Neuronal stem cell (in vitro differentiated cells): ENCODE data around the gene MAPK8IP1.
A peak's percentile ranks its signal among the peaks of the same experiment; 100 is the strongest.

ENCODE experiments used
- DNase-seq: peaks from one replicate; pipeline ENCODE4 v3.0.0-alpha.2; 2013; ENCODE audit warnings: low spot score
- H2AFZ ChIP-seq: one replicate; pipeline ENCODE4 v1.6.1; 2013; ENCODE audit warnings: mild to moderate bottlenecking, low read length, inconsistent platforms
- H2AK5ac ChIP-seq: 2 replicates; pipeline ENCODE4 v1.6.1; 2013; ENCODE audit warnings: low read depth, mild to moderate bottlenecking, inconsistent platforms, low read length, moderate library complexity, mixed read lengths
- H2BK120ac ChIP-seq: 2 replicates; pipeline ENCODE4 v1.6.1; 2013; ENCODE audit warnings: low read depth, mild to moderate bottlenecking, inconsistent platforms, low read length, moderate library complexity, mixed read lengths
- H2BK12ac ChIP-seq: one replicate; pipeline ENCODE4 v1.6.1; 2013; ENCODE audit warnings: low read length, inconsistent platforms
- H2BK15ac ChIP-seq: 2 replicates; pipeline ENCODE4 v1.6.1; 2013; ENCODE audit warnings: mild to moderate bottlenecking, low read length, inconsistent platforms, mixed read lengths
- H2BK5ac ChIP-seq: one replicate; pipeline ENCODE4 v1.6.1; 2013; ENCODE audit warnings: inconsistent platforms, mild to moderate bottlenecking, low read length, moderate library complexity
- H3K14ac ChIP-seq: one replicate; pipeline ENCODE4 v1.6.1; 2013; ENCODE audit warnings: low read length, inconsistent platforms
- H3K18ac ChIP-seq: 2 replicates; pipeline ENCODE4 v1.6.1; 2013; ENCODE audit warnings: low read length, inconsistent platforms
- H3K23ac ChIP-seq: 2 replicates; pipeline ENCODE4 v1.6.1; 2013; ENCODE audit warnings: low read depth, mild to moderate bottlenecking, mixed read lengths, low read length, inconsistent platforms; ENCODE audit not compliant: poor library complexity
- H3K27ac ChIP-seq: replicated peaks from 3 replicates; pipeline ENCODE4 v1.5.1; 2013; ENCODE audit warnings: low read length, inconsistent platforms
- H3K27me3 ChIP-seq, 3 experiments: 2 replicates each; pipeline ENCODE4 v1.6.1; 2013; ENCODE audit warnings: low read length in 3 of 3, mild to moderate bottlenecking in 2 of 3, inconsistent platforms in 1 of 3, low read depth in 1 of 3, mixed read lengths in 1 of 3, moderate library complexity in 1 of 3; ENCODE audit not compliant: control insufficient read depth in 3 of 3, insufficient read depth in 3 of 3
- H3K36me3 ChIP-seq, 2 donors: replicated peaks in 1 of 2; 2 replicates each; pipeline ENCODE4 v1.6.1; 2013; ENCODE audit warnings: low read length in 2 of 2; ENCODE audit not compliant: control insufficient read depth in 2 of 2, insufficient read depth in 2 of 2
- H3K4ac ChIP-seq: 2 replicates; pipeline ENCODE4 v1.6.1; 2013; ENCODE audit warnings: inconsistent platforms, mild to moderate bottlenecking, low read length, moderate library complexity
- H3K4me1 ChIP-seq, 2 donors: 1 replicate in 1 of 2; 2 replicates in 1 of 2; pipeline ENCODE4 v1.6.1; 2013; ENCODE audit warnings: low read length in 2 of 2, low read depth in 1 of 2; ENCODE audit not compliant: control insufficient read depth in 2 of 2, insufficient read depth in 1 of 2
- H3K4me2 ChIP-seq: one replicate; pipeline ENCODE4 v1.6.1; 2013; ENCODE audit warnings: mild to moderate bottlenecking, low read length, inconsistent platforms; ENCODE audit not compliant: insufficient read depth, poor library complexity, severe bottlenecking
- H3K4me3 ChIP-seq, 2 donors: 2 replicates each; pipeline ENCODE4 v1.5.1; 2013; ENCODE audit warnings: low read length in 2 of 2, mild to moderate bottlenecking in 2 of 2, inconsistent platforms in 1 of 2, moderate library complexity in 1 of 2
- H3K79me1 ChIP-seq: one replicate; pipeline ENCODE4 v1.6.1; 2013; ENCODE audit warnings: low read depth, mild to moderate bottlenecking, inconsistent platforms, low read length, moderate library complexity
- H3K9ac ChIP-seq: one replicate; pipeline ENCODE4 v1.6.1; 2013; ENCODE audit warnings: mild to moderate bottlenecking, low read depth, low read length, inconsistent platforms; ENCODE audit not compliant: poor library complexity
- H3K9me3 ChIP-seq, 2 donors: replicated peaks in 1 of 2; 2 replicates each; pipeline versions ENCODE3 to v1.6.1; 2013; ENCODE audit warnings: low read length in 2 of 2, mild to moderate bottlenecking in 2 of 2, inconsistent platforms in 1 of 2, low read depth in 1 of 2, mixed read lengths in 1 of 2, moderate library complexity in 1 of 2; ENCODE audit not compliant: control insufficient read depth in 2 of 2, insufficient read depth in 1 of 2
- H4K8ac ChIP-seq: one replicate; pipeline ENCODE4 v1.6.1; 2013; ENCODE audit warnings: low read depth, mild to moderate bottlenecking, inconsistent platforms, low read length, moderate library complexity
- H4K91ac ChIP-seq: one replicate; pipeline ENCODE4 v1.6.1; 2013; ENCODE audit warnings: low read length, low read depth, mild to moderate bottlenecking, inconsistent platforms; ENCODE audit not compliant: poor library complexity
- WGBS, 2 donors: extraction: QIAGEN DNeasy Blood & Tissue Kit; methylation state at CpG; one replicate each; pipeline ENCODE4 v1.1.7; 2013; ENCODE audit warnings: missing lambda C conversion rate in 2 of 2, mixed read lengths in 1 of 2; ENCODE audit not compliant: insufficient read length in 2 of 2, insufficient replicate concordance in 1 of 2; ENCODE audit errors: extremely low coverage in 2 of 2; 5-methylcytosine and 5-hydroxymethylcytosine counted together

Gene MAPK8IP1

DNA sequence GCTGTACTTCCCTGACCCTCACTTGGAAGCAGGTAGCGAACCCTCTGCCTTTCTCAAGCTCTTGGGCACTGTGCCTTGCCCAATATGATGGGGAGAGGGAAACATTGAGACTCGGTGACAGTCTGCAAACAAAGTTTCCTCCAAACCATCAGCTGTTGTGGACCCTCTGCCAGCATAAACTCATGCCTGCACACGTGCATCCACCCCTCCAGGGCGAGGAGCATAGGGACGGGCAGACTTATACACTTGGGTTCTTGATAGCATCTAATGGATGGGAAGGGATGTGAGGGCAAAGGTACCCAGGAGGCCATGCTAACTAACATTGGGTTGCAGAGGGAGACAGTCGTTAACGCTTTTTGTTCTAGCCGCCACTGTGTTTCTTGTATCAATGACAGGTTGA, 8.2 kb upstream of the MAPK8IP1 start:
- Histone ChIP-seq H3K27ac (peak overlapping the region; percentile 6), H3K14ac (no peak overlapping the region), H3K18ac (peak overlapping the region; percentile 42), H2BK5ac (no peak overlapping the region), H3K23ac (no peak overlapping the region), H2BK12ac (no peak overlapping the region), H2BK15ac (no peak overlapping the region), H3K36me3 (peaks cover 5 to 50% of the 10 kb centered on the region in 2 donors), H3K4me3 (no peak overlapping the region), H2AFZ (no peak overlapping the region), H3K4ac (no peak overlapping the region), H4K91ac (no peak overlapping the region), H2AK5ac (peak overlapping the region; percentile 22), H2BK120ac (no peak overlapping the region), H3K4me2 (no peak overlapping the region), H3K9ac (no peak overlapping the region), H3K4me1 (peaks cover 4 to 18% of the 10 kb centered on the region in 2 donors), H4K8ac (no peak overlapping the region), H3K9me3 (no peaks in the 10 kb centered on the region), H3K79me1 (no peaks in the 10 kb centered on the region), H3K27me3 (no peaks in the 10 kb centered on the region)
- no CpG with 5 or more reads among the region's 8 CpGs for WGBS, 2 donors
- DNase-seq = no peak

DNA sequence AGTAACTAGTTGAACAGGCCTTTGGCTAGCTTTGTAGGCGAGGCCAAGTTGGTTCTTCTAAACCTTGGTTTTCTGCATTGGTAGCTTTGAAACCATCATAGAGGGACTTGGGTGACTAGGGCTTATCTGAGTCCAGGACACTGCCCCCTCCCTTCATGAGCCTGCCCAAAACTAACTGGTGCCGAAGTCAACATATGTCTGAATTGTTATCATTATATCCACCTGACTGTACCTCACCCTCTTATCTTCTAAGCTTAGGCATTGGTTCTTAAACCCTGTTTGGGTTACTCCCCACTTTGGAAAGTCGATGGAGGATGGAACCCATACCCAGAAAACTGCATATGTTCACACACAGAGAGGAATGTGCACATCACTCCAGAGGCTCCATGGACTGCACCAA, 7.6 kb upstream of the MAPK8IP1 start:
- no peak for DNase-seq
- WGBS, 2 donors = no CpG with 5 or more reads among the region's 3 CpGs
- peaks cover 5 to 49% of the 10 kb centered on the region in 2 donors for H3K36me3 ChIP-seq

DNA sequence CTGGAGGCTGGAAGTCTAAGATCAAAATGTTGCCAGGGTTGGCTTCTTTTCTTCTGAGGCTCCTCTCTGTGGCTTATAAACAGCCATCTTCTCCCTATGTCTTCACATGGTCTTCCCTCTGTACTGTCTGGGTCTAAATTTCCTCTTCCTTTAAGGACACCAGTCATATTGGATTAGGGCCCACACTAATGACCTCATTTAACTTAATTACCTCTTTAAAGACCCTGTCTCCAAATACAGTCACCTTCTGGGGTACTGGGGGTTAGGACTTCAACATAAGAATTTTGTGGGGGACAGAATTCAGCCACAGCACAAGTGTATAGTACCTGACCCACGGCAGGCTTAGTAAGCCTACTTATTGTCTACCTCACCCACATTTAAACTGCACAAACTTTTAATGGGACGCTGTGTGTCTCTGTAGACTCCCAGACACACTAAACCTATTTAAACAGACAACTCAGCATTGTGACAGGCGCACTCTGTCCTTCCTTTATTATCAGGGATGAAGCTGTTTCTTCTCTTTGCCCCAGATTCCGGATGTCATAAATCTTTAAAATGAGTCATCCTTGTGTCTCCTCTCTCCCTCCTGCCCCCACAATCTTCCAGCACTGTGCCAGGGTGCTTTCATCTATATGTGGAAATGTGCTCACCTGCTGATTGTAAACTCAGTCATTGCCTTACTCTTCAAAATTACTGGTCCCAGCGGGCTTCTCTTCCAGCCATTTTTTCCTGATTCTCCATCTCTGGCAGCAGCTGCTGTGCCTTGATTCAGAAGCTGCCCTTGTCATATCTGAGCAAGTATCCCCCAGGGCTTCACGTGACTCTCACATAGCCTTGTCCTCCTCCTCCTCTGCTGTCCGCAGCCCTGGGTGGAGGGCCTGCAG, 5.4 kb upstream of the MAPK8IP1 start:
- no peak for DNase-seq
- no peak overlapping the region for H2BK120ac ChIP-seq
- H2BK15ac ChIP-seq = no peak overlapping the region
- H2BK5ac ChIP-seq = no peak overlapping the region
- H4K8ac ChIP-seq = no peak overlapping the region
- H2AK5ac ChIP-seq = no peak overlapping the region
- no CpG with 5 or more reads among the region's 7 CpGs for WGBS, 2 donors
- peaks cover 5 to 34% of the 10 kb centered on the region in 2 donors for H3K36me3 ChIP-seq
- no peak overlapping the region for H4K91ac ChIP-seq
- no peak overlapping the region for H3K4me3 ChIP-seq
- no peak overlapping the region for H3K27ac ChIP-seq
- no peaks in the 10 kb centered on the region for H3K9me3 ChIP-seq
- no peak overlapping the region for H3K4ac ChIP-seq
- H2AFZ ChIP-seq = no peak overlapping the region
- no peak overlapping the region for H3K23ac ChIP-seq
- H3K14ac ChIP-seq = no peak overlapping the region
- H3K18ac ChIP-seq = no peak overlapping the region
- H3K4me1 ChIP-seq = peaks cover 4 to 16% of the 10 kb centered on the region in 2 donors
- no peak overlapping the region for H3K4me2 ChIP-seq
- no peaks in the 10 kb centered on the region for H3K79me1 ChIP-seq
- H3K9ac ChIP-seq = no peak overlapping the region
- no peak overlapping the region for H2BK12ac ChIP-seq
- H3K27me3 ChIP-seq = no peaks in the 10 kb centered on the region

More for the DNA sequence above, 7.6 kb upstream of the MAPK8IP1 start:
- H3K4me1 ChIP-seq = peaks cover 4 to 17% of the 10 kb centered on the region in 2 donors
- no peak overlapping the region for H3K4ac ChIP-seq
- H3K9me3 ChIP-seq = no peaks in the 10 kb centered on the region
- H2BK120ac ChIP-seq = no peak overlapping the region
- no peak overlapping the region for H3K9ac ChIP-seq
- no peaks in the 10 kb centered on the region for H3K79me1 ChIP-seq
- no peak overlapping the region for H4K8ac ChIP-seq
- H4K91ac ChIP-seq = no peak overlapping the region
- no peak overlapping the region for H3K14ac ChIP-seq
- H2AK5ac ChIP-seq = no peak overlapping the region
- H3K23ac ChIP-seq = no peak overlapping the region
- H3K18ac ChIP-seq = no peak overlapping the region
- no peak overlapping the region for H3K27ac ChIP-seq
- no peak overlapping the region for H2AFZ ChIP-seq
- no peak overlapping the region for H2BK5ac ChIP-seq
- H2BK12ac ChIP-seq = no peak overlapping the region
- no peak overlapping the region for H3K4me3 ChIP-seq
- H3K27me3 ChIP-seq = no peaks in the 10 kb centered on the region
- no peak overlapping the region for H2BK15ac ChIP-seq
- H3K4me2 ChIP-seq = no peak overlapping the region

DNA sequence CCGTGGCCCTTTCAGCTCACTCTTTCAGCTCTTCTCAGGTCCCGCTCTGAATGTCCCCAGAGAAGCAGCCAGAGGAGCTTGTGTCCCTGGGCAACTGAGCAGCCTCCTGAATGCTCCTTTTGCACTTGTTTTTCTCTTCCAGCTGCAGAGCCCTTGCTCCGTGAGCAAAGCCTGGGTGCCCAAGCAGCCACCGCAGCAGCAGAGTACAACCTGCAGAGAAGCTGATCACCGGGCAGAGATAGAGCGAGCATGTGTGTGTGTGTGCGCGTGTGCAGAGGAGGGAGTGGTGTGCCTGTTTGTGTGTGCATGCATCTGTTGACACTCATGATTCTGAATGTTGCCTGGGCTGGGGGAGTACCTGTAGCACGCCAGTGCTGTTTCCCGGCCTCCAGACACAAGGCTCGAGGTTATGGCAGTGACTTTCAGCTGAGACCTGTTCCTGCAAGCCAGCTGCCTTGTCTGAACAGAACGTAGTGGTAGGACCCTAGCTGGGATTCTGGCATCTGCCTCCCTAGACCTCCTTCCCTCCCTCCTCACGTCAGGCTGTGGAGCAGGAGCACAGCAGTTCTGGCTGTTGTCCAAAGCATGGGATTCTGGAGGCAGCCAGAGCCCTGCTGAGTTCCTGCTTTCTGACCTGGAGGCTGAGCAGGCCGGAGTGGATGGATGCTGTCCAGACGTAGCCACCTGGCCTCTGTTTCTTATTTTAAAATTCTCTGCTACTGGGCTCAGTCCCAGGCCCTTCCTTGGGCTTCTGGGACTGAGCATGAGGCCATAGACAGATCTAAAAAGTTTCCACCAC, 4.5 kb upstream of the MAPK8IP1 start:
- Histone ChIP-seq H3K23ac (peak overlapping the region; percentile 7), H3K36me3 (peaks cover 5 to 34% of the 10 kb centered on the region in 2 donors), H3K79me1 (no peaks in the 10 kb centered on the region), H3K4me3 (peak overlapping the region in 1 of 2 donors; percentile 22), H3K4me2 (no peak overlapping the region), H3K18ac (no peak overlapping the region), H2BK15ac (no peak overlapping the region), H3K27ac (no peak overlapping the region), H4K91ac (no peak overlapping the region), H4K8ac (no peak overlapping the region), H3K4me1 (peaks cover 7 to 15% of the 10 kb centered on the region in 2 donors), H3K4ac (no peak overlapping the region), H2AK5ac (no peak overlapping the region), H3K9ac (no peak overlapping the region), H3K14ac (no peak overlapping the region), H3K27me3 (peaks cover 0 to 2% (median 1%) of the 10 kb centered on the region in 3 experiments), H2BK120ac (no peak overlapping the region), H3K9me3 (no peaks in the 10 kb centered on the region), H2BK5ac (no peak overlapping the region), H2BK12ac (no peak overlapping the region), H2AFZ (no peak overlapping the region)
- no CpG with 5 or more reads among the region's 15 CpGs for WGBS, 2 donors
- no peak for DNase-seq
